Measurements from ENCODE around the gene PSAP. TPM values are rescaled to one million over a fixed set of nuclear protein-coding genes. Genes with fewer than 3 reads are reported as not detected.

The PSAP gene
- total and polyA plus RNA-seq, 2 experiments from 2014 or later, result 151 to 391 TPM

DNA sequence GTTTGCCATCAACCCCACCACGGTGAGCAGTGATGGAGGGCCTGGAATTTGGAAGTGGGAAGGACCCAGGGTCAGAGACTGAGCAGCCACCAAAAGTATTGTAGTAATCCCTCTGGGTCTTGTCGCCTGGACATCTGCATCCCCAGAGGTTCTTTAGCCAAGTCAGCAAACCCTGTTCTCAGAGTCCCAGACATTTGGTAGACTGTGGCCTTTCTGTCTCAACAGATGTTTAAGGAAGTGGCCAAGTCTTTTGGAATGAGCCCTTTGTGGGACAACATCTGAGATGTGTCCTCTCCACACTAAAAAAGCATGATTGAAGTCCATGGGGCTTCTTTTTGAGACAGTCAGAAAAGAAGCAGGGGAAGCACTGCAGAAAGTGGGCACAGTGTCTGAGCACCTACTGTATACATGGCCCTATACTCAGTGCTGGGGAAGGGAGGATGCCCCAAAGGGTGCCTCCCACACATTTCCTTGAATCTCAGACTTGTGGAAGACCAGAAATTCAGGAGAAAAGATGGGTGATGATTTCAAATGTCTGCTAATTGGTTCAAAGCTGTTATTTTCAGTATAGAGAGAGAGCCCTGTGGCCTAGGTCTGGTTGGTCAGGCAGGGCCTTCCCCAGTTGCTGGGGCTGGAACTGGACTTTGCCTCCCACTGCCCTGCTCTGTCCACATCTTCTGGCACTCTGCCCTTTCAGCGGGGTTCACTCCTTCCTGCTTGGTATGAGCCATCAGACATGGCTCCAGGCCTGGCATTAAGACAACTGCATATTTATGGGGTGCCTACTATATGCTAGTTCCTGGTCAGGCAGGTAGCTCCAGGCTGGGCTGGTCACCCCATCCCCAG, 51.2 kb downstream of the PSAP start (continued):
- TF ChIP-seq POLR2AphosphoS5 (IDR thresholded peaks at IDR 0.05; ENCODE audit: low read depth) (no peak), EZH2phosphoT487 (IDR thresholded peaks at IDR 0.05; ENCODE audit: unreplicated experiment) (no peak), CREB1 (CRISPR knock-in tag; IDR thresholded peaks at IDR 0.05; ENCODE audit: low read depth) (no peak), NANOG (IDR thresholded peaks at IDR 0.05; ENCODE audit: borderline replicate concordance) (no peak)
- TF ChIP-seq, protein P1, sequence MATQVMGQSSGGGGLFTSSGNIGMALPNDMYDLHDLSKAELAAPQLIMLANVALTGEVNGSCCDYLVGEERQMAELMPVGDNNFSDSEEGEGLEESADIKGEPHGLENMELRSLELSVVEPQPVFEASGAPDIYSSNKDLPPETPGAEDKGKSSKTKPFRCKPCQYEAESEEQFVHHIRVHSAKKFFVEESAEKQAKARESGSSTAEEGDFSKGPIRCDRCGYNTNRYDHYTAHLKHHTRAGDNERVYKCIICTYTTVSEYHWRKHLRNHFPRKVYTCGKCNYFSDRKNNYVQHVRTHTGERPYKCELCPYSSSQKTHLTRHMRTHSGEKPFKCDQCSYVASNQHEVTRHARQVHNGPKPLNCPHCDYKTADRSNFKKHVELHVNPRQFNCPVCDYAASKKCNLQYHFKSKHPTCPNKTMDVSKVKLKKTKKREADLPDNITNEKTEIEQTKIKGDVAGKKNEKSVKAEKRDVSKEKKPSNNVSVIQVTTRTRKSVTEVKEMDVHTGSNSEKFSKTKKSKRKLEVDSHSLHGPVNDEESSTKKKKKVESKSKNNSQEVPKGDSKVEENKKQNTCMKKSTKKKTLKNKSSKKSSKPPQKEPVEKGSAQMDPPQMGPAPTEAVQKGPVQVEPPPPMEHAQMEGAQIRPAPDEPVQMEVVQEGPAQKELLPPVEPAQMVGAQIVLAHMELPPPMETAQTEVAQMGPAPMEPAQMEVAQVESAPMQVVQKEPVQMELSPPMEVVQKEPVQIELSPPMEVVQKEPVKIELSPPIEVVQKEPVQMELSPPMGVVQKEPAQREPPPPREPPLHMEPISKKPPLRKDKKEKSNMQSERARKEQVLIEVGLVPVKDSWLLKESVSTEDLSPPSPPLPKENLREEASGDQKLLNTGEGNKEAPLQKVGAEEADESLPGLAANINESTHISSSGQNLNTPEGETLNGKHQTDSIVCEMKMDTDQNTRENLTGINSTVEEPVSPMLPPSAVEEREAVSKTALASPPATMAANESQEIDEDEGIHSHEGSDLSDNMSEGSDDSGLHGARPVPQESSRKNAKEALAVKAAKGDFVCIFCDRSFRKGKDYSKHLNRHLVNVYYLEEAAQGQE (IDR thresholded peaks at IDR 0.05; ENCODE audit: unreplicated experiment), result no peak
- TF ChIP-seq, protein P2, sequence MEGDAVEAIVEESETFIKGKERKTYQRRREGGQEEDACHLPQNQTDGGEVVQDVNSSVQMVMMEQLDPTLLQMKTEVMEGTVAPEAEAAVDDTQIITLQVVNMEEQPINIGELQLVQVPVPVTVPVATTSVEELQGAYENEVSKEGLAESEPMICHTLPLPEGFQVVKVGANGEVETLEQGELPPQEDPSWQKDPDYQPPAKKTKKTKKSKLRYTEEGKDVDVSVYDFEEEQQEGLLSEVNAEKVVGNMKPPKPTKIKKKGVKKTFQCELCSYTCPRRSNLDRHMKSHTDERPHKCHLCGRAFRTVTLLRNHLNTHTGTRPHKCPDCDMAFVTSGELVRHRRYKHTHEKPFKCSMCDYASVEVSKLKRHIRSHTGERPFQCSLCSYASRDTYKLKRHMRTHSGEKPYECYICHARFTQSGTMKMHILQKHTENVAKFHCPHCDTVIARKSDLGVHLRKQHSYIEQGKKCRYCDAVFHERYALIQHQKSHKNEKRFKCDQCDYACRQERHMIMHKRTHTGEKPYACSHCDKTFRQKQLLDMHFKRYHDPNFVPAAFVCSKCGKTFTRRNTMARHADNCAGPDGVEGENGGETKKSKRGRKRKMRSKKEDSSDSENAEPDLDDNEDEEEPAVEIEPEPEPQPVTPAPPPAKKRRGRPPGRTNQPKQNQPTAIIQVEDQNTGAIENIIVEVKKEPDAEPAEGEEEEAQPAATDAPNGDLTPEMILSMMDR (conservative IDR thresholded peaks at IDR 0.05; ENCODE audit: low read depth in 2 of 2), result no peak

DNA sequence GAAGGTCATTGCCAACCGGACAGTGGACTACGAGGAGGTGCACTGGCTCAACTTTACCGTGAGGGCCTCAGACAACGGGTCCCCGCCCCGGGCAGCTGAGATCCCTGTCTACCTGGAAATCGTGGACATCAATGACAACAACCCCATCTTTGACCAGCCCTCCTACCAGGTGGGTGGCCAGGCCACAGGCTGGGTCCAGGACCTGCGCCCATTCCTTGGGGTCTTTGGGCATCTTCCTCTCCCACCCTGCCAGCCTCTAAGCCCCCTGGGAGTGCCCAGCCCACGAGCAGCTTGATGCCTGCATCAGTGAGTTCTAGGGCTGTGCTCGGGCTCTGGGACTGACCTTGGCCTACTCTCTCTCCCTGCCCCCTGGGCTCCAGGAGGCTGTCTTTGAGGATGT, 51.9 kb downstream of the PSAP start:
- H3K4me1 Mint-ChIP-seq, result no peaks in the 10 kb centered on the region
- no peaks in the 10 kb centered on the region for H3F3A ChIP-seq (replicated peaks; ENCODE audit: low read depth)
- no peaks in the 10 kb centered on the region for H3K79me2 ChIP-seq (replicated peaks; ENCODE audit: insufficient read depth)
- H3K27me3 ChIP-seq (ENCODE audit: insufficient read depth), result no peaks in the 10 kb centered on the region
- no peaks in the 10 kb centered on the region for H3K9me2 ChIP-seq (ENCODE audit: insufficient read depth)
- no peak overlapping the region for H3K27ac Mint-ChIP-seq
- no peak overlapping the region for H2AFZ ChIP-seq
- no peak overlapping the region for H3K4me2 ChIP-seq
- H4K20me1 ChIP-seq (replicated peaks; ENCODE audit: insufficient read depth), result no peaks in the 10 kb centered on the region
- H3K27ac ChIP-seq (ENCODE audit: low read depth), result no peak overlapping the region
- DNase-seq (ENCODE audit: low spot score), result no peak
- ATAC-seq, result no peak
- no peak overlapping the region for H3K4me3 ChIP-seq
- H3K4me3 Mint-ChIP-seq, result no peak overlapping the region
- no peaks in the 10 kb centered on the region for H3K36me3 ChIP-seq (ENCODE audit: insufficient read depth)
- no peaks in the 10 kb centered on the region for H3K9me3 Mint-ChIP-seq
- H3K36me3 Mint-ChIP-seq (ENCODE audit: low read depth), result no peaks in the 10 kb centered on the region
- H3K4me1 ChIP-seq (ENCODE audit: insufficient read depth), result no peaks in the 10 kb centered on the region
- H3K27me3 Mint-ChIP-seq (ENCODE audit: insufficient read depth, low read depth, poor library complexity), result peaks cover 9% of the 10 kb centered on the region
- no peak for TF ChIP-seq CREB1 (CRISPR knock-in tag; IDR thresholded peaks at IDR 0.05; ENCODE audit: low read depth)
- no peak for TF ChIP-seq NANOG (IDR thresholded peaks at IDR 0.05; ENCODE audit: borderline replicate concordance)
- no peak for TF ChIP-seq ZNF114 (CRISPR knock-in tag; IDR thresholded peaks at IDR 0.05)
- no peak for TF ChIP-seq EZH2 (IDR thresholded peaks at IDR 0.05; ENCODE audit: low read depth, unreplicated experiment)
- no peak for TF ChIP-seq POLR2AphosphoS5 (IDR thresholded peaks at IDR 0.05; ENCODE audit: low read depth)
- TF ChIP-seq, protein P3, sequence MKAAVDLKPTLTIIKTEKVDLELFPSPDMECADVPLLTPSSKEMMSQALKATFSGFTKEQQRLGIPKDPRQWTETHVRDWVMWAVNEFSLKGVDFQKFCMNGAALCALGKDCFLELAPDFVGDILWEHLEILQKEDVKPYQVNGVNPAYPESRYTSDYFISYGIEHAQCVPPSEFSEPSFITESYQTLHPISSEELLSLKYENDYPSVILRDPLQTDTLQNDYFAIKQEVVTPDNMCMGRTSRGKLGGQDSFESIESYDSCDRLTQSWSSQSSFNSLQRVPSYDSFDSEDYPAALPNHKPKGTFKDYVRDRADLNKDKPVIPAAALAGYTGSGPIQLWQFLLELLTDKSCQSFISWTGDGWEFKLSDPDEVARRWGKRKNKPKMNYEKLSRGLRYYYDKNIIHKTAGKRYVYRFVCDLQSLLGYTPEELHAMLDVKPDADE (IDR thresholded peaks at IDR 0.05), result no peak
- TF ChIP-seq ZNF331 (CRISPR knock-in tag; IDR thresholded peaks at IDR 0.05; ENCODE audit: low read depth), result no peak
- TF ChIP-seq, protein P4, sequence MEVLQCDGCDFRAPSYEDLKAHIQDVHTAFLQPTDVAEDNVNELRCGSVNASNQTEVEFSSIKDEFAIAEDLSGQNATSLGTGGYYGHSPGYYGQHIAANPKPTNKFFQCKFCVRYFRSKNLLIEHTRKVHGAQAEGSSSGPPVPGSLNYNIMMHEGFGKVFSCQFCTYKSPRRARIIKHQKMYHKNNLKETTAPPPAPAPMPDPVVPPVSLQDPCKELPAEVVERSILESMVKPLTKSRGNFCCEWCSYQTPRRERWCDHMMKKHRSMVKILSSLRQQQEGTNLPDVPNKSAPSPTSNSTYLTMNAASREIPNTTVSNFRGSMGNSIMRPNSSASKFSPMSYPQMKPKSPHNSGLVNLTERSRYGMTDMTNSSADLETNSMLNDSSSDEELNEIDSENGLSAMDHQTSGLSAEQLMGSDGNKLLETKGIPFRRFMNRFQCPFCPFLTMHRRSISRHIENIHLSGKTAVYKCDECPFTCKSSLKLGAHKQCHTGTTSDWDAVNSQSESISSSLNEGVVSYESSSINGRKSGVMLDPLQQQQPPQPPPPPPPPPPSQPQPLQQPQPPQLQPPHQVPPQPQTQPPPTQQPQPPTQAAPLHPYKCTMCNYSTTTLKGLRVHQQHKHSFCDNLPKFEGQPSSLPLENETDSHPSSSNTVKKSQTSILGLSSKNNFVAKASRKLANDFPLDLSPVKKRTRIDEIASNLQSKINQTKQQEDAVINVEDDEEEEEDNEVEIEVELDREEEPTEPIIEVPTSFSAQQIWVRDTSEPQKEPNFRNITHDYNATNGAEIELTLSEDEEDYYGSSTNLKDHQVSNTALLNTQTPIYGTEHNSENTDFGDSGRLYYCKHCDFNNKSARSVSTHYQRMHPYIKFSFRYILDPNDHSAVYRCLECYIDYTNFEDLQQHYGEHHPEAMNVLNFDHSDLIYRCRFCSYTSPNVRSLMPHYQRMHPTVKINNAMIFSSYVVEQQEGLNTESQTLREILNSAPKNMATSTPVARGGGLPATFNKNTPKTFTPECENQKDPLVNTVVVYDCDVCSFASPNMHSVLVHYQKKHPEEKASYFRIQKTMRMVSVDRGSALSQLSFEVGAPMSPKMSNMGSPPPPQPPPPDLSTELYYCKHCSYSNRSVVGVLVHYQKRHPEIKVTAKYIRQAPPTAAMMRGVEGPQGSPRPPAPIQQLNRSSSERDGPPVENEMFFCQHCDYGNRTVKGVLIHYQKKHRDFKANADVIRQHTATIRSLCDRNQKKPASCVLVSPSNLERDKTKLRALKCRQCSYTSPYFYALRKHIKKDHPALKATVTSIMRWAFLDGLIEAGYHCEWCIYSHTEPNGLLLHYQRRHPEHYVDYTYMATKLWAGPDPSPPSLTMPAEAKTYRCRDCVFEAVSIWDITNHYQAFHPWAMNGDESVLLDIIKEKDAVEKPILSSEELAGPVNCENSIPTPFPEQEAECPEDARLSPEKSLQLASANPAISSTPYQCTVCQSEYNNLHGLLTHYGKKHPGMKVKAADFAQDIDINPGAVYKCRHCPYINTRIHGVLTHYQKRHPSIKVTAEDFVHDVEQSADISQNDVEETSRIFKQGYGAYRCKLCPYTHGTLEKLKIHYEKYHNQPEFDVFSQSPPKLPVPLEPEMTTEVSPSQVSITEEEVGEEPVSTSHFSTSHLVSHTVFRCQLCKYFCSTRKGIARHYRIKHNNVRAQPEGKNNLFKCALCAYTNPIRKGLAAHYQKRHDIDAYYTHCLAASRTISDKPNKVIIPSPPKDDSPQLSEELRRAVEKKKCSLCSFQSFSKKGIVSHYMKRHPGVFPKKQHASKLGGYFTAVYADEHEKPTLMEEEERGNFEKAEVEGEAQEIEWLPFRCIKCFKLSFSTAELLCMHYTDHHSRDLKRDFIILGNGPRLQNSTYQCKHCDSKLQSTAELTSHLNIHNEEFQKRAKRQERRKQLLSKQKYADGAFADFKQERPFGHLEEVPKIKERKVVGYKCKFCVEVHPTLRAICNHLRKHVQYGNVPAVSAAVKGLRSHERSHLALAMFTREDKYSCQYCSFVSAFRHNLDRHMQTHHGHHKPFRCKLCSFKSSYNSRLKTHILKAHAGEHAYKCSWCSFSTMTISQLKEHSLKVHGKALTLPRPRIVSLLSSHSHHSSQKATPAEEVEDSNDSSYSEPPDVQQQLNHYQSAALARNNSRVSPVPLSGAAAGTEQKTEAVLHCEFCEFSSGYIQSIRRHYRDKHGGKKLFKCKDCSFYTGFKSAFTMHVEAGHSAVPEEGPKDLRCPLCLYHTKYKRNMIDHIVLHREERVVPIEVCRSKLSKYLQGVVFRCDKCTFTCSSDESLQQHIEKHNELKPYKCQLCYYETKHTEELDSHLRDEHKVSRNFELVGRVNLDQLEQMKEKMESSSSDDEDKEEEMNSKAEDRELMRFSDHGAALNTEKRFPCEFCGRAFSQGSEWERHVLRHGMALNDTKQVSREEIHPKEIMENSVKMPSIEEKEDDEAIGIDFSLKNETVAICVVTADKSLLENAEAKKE (CRISPR knock-in tag; IDR thresholded peaks at IDR 0.05), result no peak
- TF ChIP-seq EZH2phosphoT487 (IDR thresholded peaks at IDR 0.05; ENCODE audit: unreplicated experiment), result no peak
